HPDE6-E6E7 (cell line): ENCODE measurements around the gene SSTR5.

Experiments used
- DNase-seq: peaks from one replicate; pipeline ENCODE4 v3.0.0; 2011; ENCODE audit warnings: missing footprints; ENCODE audit errors: extremely low spot score

SSTR5 gene

GRCh38 chr16:1122398-1122765, 49.8 kb downstream of the SSTR5 start:
- DNase-seq: no peak

- no peak for DNase-seq
Observed at GRCh38 chr16:1123525-1124230, 51.1 kb downstream of the SSTR5 start.

- no peak for DNase-seq
Observed at GRCh38 chr16:1124291-1124690, 51.7 kb downstream of the SSTR5 start.

- DNase-seq: no peak
Observed at GRCh38 chr16:1124795-1125194, 52.2 kb downstream of the SSTR5 start.

GRCh38 chr16:1125471-1125870, 52.9 kb downstream of the SSTR5 start:
- no peak for DNase-seq

GRCh38 chr16:1126044-1126443, 53.5 kb downstream of the SSTR5 start:
- no peak for DNase-seq

GRCh38 chr16:1126586-1126985, 54.0 kb downstream of the SSTR5 start:
- DNase-seq: no peak

GRCh38 chr16:1127101-1127500, 54.6 kb downstream of the SSTR5 start:
- no peak for DNase-seq

GRCh38 chr16:1127971-1128715, 55.6 kb downstream of the SSTR5 start:
- no peak for DNase-seq

GRCh38 chr16:1129106-1129960, 56.8 kb downstream of the SSTR5 start:
- DNase-seq: no peak

GRCh38 chr16:1130382-1130781, 57.8 kb downstream of the SSTR5 start:
- no peak for DNase-seq
